Epithelial cell of prostate (primary cell): ENCODE measurements around the gene SPRR2E.
"Not testable (repeated sequence)": the region's sequence is repeated elsewhere in the genome, so short reads cannot be mapped to it uniquely, and the experiment has no call there.

Experiments
- DNase-seq: peaks from one replicate; pipeline ENCODE4 v3.0.0-alpha.2; 2011; ENCODE audit warnings: low read depth, low spot score
- H3K27ac ChIP-seq: fragments of 450-650 bp; 2 replicates; pipeline ENCODE4 v1.5.1; 2017; ENCODE audit warnings: mild to moderate bottlenecking

Gene SPRR2E

GRCh38 chr1:153094426-153094825 lies at the start of gene SPRR2E:
TSS of gene SPRR2E (minus strand) at chr1:153094526. CDS start at chr1:153093751, 775 bp downstream.
- DNase-seq, result no peak
- H3K27ac ChIP-seq, result peak within 1 kb of the TSS; percentile 9

- H3K27ac ChIP-seq, result no peak overlapping the region
- no peak for DNase-seq
Measured at GRCh38 chr1:153141377-153141776, 47.1 kb upstream of the SPRR2E start.

GRCh38 chr1:153140484-153140883 lies 46.2 kb upstream of the SPRR2E start:
- no peak for DNase-seq

GRCh38 chr1:153133743-153134142 lies 39.4 kb upstream of the SPRR2E start:
- H3K27ac ChIP-seq, result no peak overlapping the region
- no peak for DNase-seq

More at GRCh38 chr1:153140484-153140883, 46.2 kb upstream of the SPRR2E start:
- H3K27ac ChIP-seq, result no peak overlapping the region

GRCh38 chr1:153133267-153133666 lies 38.9 kb upstream of the SPRR2E start:
- no peak for DNase-seq

GRCh38 chr1:153128688-153129087 lies 34.4 kb upstream of the SPRR2E start:
- not testable (repeated sequence) for H3K27ac ChIP-seq, DNase-seq

More at GRCh38 chr1:153133267-153133666, 38.9 kb upstream of the SPRR2E start:
- H3K27ac ChIP-seq, result no peak overlapping the region

GRCh38 chr1:153127296-153127695 lies 33.0 kb upstream of the SPRR2E start:
- DNase-seq, result no peak
- peak overlapping the region; percentile 23 for H3K27ac ChIP-seq

GRCh38 chr1:153125536-153125935 lies 31.2 kb upstream of the SPRR2E start:
- no peak overlapping the region for H3K27ac ChIP-seq
- no peak for DNase-seq

- not testable (repeated sequence) for DNase-seq
- H3K27ac ChIP-seq, result peak overlapping the region; percentile 89
Measured at GRCh38 chr1:153123793-153124192, 29.5 kb upstream of the SPRR2E start.

GRCh38 chr1:153122831-153123421 lies 28.6 kb upstream of the SPRR2E start:
- peak overlapping the region; percentile 89 for H3K27ac ChIP-seq
- peak; percentile 98 for DNase-seq

- no peak overlapping the region for H3K27ac ChIP-seq
- no peak for DNase-seq
Measured at GRCh38 chr1:153120945-153121344, 26.6 kb upstream of the SPRR2E start.

- no peak for DNase-seq
- H3K27ac ChIP-seq, result no peak overlapping the region
Measured at GRCh38 chr1:153119491-153119971, 25.2 kb upstream of the SPRR2E start.

- H3K27ac ChIP-seq, DNase-seq: not testable (repeated sequence)
Measured at GRCh38 chr1:153115264-153115663, 20.9 kb upstream of the SPRR2E start.

- no peak within 1 kb of the TSS for H3K27ac ChIP-seq
- no peak for DNase-seq
Measured at GRCh38 chr1:153113416-153113815, 19.1 kb upstream of the SPRR2E start, which contains the start of gene SPRR2F. TSS of gene SPRR2F (minus strand) at chr1:153113516. CDS start at chr1:153112733, 783 bp downstream.

GRCh38 chr1:153112454-153112853 lies 18.1 kb upstream of the SPRR2E start:
- H3K27ac ChIP-seq, DNase-seq: not testable (repeated sequence)

GRCh38 chr1:153100245-153100644 lies 5.9 kb upstream of the SPRR2E start:
- H3K27ac ChIP-seq, result peak overlapping the region; percentile 87
- peak; percentile 94 for DNase-seq

- no peak for DNase-seq
- H3K27ac ChIP-seq, result peak overlapping the region; percentile 87
Measured at GRCh38 chr1:153099461-153100045, 5.2 kb upstream of the SPRR2E start.

GRCh38 chr1:153095764-153096163 lies 1.4 kb upstream of the SPRR2E start:
- H3K27ac ChIP-seq, result no peak overlapping the region
- DNase-seq, result no peak

GRCh38 chr1:153087652-153088051 lies 6.7 kb downstream of the SPRR2E start:
- no peak overlapping the region for H3K27ac ChIP-seq

GRCh38 chr1:153081736-153082135 lies 12.6 kb downstream of the SPRR2E start:
- no peak overlapping the region for H3K27ac ChIP-seq
- DNase-seq, result no peak

More at GRCh38 chr1:153087652-153088051, 6.7 kb downstream of the SPRR2E start:
- no peak for DNase-seq
